Measurements from ENCODE around the gene UNC119B.

The UNC119B gene

DNA sequence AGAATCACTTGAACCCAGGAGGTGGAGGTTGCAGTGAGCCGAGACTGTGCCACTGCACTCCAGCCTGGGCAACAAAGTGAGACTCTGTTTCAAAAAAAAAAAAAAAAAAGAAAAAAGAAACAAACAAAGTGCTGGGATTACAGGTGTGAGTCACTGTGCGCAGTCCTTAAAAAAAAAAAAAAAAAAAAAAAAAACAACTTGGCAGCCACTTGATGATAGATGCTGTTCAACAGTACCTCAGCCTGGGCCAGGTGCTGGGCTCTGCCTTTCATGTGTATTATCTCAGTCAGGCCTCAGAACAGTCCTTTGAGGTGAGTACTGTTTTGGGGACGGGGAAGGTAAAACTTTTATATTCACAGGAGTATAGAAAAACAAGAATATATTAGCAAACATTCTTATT lies 24.9 kb downstream of the UNC119B start:
- no peak for DNase-seq
- TF ChIP-seq GATA1 (IDR thresholded peaks at IDR 0.05; ENCODE audit: low read depth, low read length) (no peak), POLR2A (IDR thresholded peaks at IDR 0.05; ENCODE audit: low read length) (no peak)

DNA sequence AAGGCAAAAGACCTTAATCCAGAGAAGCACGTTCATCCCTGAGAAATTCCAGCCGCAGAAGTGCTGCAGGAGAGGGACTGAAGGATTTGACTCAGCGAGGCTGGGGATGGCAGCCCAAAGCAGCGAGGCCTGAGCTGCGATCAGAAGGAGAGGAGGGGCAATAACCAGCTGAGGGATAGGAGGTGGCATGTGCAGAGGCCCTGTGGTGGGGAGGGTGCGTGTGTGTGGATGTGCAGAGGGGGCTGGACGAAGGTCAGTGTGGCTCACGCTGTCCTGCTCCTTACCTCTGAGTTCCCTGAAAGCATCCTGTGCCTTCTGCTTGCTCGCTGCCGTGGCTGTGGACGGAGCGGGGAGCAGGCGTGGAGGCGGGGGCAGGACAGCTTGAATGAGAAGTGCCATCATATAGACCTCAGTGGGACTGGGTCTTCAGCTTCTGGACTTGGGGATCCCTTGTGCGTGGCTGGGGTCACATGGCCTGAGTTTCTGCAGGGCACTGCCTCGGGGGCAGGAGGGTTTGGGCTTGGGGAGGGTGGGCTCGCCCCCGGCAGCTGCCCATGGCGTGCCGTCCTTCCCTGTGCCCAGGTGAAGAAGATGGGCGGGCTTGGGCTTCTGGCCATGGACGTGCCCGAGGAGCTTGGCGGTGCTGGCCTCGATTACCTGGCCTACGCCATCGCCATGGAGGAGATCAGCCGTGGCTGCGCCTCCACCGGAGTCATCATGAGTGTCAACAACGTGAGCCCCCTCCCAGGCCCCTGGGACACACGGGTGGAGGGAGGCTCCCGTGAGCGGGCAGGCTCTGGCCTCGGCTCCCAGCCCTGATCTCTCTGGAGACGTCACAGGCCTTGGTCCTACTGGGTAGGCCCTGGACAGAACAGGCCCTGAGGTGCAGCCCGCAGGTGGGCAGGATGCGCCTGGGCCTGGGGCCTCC lies 26.4 kb downstream of the UNC119B start:
- no peak for TF ChIP-seq POLR2A (IDR thresholded peaks at IDR 0.05; ENCODE audit: low read length)
- TF ChIP-seq GATA1 (IDR thresholded peaks at IDR 0.05; ENCODE audit: low read depth, low read length): no peak
- no peak for DNase-seq

DNA sequence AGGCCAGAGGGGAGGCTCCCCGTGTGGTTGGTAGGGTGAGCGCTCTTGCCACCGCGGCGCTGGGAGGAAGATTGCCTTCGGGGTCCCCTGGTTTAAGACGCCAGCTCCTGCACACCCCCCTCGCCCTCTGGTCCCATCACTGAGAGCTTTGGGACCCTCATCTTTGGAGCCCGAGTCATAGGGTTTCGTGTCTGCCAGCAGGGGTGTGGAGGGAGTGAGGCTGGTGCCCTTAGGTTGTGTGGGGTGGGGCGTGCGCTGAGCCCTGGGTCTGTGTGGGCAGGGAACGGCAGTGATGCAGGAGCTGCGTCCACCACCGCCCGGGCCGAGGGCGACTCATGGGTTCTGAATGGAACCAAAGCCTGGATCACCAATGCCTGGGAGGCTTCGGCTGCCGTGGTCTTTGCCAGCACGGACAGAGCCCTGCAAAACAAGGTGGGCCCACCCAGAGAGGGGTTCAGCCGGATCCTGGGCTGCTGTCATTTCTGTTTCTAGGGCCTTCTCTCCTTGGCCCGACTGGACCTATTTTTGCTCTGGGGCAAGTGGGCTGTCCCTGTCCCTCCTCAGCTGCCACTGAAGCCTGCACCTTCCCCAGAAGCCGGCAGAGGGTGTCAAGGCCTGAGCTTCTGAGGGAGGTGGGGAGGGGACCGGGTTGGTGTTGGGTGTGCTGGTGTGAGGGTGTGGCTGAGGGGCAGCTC lies 27.4 kb downstream of the UNC119B start:
- TF ChIP-seq POLR2A (IDR thresholded peaks at IDR 0.05; ENCODE audit: low read length) (no peak), GATA1 (IDR thresholded peaks at IDR 0.05; ENCODE audit: low read depth, low read length) (no peak)

DNA sequence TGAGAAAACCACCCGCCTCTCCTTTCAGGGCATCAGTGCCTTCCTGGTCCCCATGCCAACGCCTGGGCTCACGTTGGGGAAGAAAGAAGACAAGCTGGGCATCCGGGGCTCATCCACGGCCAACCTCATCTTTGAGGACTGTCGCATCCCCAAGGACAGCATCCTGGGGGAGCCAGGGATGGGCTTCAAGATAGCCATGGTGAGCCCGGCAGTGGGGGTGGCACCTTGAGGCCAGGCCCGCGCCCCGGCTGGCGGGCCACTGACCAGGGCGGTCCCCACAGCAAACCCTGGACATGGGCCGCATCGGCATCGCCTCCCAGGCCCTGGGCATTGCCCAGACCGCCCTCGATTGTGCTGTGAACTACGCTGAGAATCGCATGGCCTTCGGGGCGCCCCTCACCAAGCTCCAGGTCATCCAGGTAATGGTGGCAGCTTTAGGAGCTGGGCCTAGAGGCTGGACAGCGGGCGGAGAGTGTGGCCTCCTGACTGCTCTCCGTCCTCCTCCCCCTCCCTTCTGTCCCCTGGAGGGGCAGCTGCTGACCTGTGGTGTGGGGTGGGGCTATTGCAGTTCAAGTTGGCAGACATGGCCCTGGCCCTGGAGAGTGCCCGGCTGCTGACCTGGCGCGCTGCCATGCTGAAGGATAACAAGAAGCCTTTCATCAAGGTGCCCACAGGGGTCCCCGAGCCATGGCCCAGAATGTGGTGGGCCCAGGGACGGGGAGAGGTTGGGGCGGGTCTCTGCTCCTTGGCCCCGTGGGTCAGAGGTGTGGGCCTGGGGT lies 28.2 kb downstream of the UNC119B start:
- DNase-seq: no peak
- TF ChIP-seq POLR2A (IDR thresholded peaks at IDR 0.05; ENCODE audit: low read length): no peak
- TF ChIP-seq GATA1 (IDR thresholded peaks at IDR 0.05; ENCODE audit: low read depth, low read length): no peak

More for the DNA sequence above, 27.4 kb downstream of the UNC119B start:
- DNase-seq: no peak

DNA sequence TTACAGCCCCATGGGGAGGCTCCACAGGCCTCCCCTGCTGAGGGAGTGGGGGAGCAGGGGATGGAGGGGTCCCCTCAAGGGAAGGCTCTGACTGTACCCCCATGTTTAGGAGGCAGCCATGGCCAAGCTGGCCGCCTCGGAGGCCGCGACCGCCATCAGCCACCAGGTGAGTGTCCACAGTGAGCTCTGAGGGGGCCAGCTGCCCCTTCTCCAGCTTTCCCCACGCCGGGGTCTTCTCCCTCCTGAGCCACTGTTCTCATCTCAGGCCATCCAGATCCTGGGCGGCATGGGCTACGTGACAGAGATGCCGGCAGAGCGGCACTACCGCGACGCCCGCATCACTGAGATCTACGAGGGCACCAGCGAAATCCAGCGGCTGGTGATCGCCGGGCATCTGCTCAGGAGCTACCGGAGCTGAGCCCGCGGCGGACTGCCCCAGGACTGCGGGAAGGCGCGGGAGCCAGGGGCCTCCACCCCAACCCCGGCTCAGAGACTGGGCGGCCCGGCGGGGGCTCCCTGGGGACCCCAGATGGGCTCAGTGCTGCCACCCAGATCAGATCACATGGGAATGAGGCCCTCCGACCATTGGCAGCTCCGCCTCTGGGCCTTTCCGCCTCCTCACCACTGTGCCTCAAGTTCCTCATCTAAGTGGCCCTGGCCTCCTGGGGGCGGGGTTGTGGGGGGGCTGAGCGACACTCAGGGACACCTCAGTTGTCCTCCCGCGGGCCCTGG lies 28.9 kb downstream of the UNC119B start:
- DNase-seq: no peak
- TF ChIP-seq POLR2A (IDR thresholded peaks at IDR 0.05; ENCODE audit: low read length) (no peak), GATA1 (IDR thresholded peaks at IDR 0.05; ENCODE audit: low read depth, low read length) (no peak)

- no peak for TF ChIP-seq GATA1 (IDR thresholded peaks at IDR 0.05; ENCODE audit: low read depth, low read length)
- DNase-seq: no peak
These were observed 29.8 kb downstream of the UNC119B start for GRCh38 chr12:120739821-120740613.

DNA sequence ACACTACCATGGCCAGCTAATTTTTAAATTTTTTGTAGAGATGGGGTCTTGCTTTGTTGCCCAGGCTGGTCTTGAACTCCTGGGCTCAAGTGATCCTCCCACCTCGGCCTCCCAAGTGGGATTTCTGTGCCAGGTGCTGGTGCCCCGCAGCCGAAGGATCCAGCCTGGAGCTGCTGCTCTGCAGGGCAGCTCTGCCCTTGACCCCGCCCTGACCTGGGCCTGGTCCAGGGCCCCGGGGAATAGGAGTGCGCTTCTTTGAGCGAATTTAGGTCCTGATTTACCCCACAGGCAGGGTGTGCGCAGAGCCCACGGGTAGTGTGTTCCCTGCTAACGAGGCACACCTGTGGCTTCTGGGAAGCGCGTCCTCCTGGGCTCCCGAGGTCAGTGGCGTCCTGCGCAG lies 30.6 kb downstream of the UNC119B start:
- DNase-seq: no peak
- no peak for TF ChIP-seq GATA1 (IDR thresholded peaks at IDR 0.05; ENCODE audit: low read depth, low read length)
- TF ChIP-seq POLR2A (IDR thresholded peaks at IDR 0.05; ENCODE audit: low read length): no peak

DNA sequence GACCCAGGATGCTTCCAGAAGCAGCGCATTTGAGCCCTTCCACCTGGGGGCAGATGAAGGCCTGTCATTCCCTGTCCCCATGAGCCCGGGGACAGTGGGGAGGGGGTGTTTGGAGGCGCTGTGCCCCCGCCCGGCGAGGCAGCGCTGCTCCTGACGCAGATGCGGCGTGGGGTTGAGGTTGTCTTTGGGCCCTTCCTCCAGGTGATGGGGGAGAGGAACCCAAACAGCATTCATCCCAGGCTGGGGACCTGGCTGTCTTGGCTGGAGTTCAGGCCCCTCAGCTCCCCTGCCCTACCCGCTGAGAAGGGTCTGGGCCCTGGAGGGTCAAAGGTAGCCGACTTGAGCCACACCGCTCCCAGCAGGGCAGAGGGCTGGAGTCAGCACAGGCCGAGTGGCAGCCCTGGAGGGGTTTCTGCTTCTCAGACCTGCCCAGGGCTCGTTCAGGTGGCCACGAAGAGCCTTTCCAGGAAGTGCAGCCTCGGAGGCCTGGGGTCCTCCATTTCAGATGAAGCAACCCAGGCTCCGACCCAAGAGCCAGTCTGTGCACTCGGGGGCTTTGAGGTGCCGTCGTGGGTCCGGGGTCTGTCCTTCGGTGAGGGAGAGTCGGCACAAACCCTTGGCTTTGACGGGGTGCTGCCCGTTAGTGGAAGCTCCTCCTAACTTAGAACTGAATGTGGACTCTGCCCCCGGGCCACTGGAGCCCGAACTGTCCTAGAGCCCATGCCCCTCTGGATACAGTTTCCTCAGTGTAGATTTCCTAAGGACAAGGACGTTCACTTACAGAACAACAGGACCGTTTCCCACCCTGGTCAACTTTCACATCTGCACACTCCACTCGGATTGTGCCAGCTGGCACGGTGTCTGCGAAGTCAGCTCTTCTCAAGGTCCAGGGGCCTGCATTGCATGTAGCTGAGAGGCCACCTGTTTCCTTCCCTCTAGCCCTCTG lies 31.5 kb downstream of the UNC119B start:
- no peak for DNase-seq
- TF ChIP-seq GATA1 (IDR thresholded peaks at IDR 0.05; ENCODE audit: low read depth, low read length): no peak
- no peak for TF ChIP-seq POLR2A (IDR thresholded peaks at IDR 0.05; ENCODE audit: low read length)

DNA sequence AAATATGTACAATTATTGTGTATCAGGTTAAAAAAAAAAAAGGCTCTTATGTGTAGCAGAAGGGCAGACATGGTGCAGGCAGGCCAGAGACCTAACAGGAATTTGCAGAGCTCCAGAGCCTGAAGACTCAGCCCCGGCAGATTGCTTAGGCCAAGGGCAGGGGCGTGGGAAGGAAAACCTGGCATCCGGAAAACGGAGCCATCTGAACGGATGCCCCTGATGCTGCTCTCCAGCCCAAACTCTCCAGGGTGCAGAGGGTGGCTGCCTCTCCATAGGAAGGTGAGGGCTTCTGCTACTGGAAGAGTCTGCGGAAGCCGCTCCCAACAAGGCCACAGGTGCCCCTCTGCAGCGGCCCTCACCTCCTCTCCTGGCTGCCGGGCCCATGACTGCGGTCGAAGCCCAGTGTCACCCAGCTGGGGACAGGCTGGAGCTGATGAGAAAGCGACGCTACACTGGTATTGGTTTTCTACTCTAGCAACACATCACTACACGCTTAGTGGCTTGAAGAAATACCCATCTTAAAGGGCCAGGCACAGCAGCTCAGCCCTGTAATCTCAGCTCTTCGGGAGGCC lies 34.8 kb downstream of the UNC119B start:
- TF ChIP-seq POLR2A (IDR thresholded peaks at IDR 0.05; ENCODE audit: low read length): no peak
- TF ChIP-seq GATA1 (IDR thresholded peaks at IDR 0.05; ENCODE audit: low read depth, low read length): no peak
- no peak for DNase-seq

DNA sequence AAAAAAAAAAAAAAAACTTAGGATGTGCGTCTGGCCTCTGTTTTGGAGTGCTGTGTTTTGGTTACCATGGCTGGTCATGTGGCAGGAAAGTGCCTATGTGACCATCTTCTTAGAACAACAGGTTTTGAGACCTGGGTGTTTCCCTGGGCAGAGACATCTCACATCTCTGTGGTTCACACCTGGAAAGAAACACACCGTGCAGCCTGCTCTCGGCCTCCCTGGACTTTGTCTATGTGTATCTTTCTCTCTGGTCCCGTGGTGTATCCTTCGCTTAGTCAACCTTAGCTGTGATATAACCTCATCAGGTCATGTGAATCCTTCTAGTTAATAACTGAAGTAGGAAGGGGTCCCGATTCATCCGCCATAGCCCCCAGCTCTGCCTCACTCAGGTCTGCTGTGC lies 38.0 kb downstream of the UNC119B start:
- no peak for DNase-seq
- no peak for TF ChIP-seq GATA1 (IDR thresholded peaks at IDR 0.05; ENCODE audit: low read depth, low read length)

DNA sequence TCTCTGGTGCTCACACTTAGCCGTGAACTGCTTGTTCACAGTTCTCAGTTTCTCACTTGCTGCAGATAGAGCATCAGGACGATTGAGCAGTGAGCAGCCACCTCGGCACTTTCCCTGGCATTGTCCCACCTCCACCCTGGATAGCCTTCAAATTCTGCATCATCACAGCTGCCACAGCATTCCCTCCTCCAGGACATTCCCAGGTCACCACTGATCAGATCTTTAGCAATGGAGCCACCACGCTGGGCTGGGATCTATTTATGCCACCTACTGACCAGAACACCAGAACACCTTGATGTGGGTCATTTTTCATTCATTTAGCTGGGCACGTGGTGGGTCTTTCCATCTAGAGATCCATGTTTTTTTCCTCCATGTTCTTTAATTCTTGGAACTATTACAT lies 39.0 kb downstream of the UNC119B start:
- TF ChIP-seq GATA1 (IDR thresholded peaks at IDR 0.05; ENCODE audit: low read depth, low read length) (no peak), POLR2A (IDR thresholded peaks at IDR 0.05; ENCODE audit: low read length) (no peak)
- no peak for DNase-seq

Data from erythroblast (primary cell).